Epithelial cell of esophagus (primary cell): Measurements from ENCODE around the gene GDF10.

Experiments
- DNase-seq: peaks from one replicate; pipeline ENCODE4 v3.0.0; 2010; ENCODE audit warnings: low read depth
- H3K4me3 ChIP-seq: 2 replicates; pipeline ENCODE4 v1.5.1; 2011; ENCODE audit warnings: mild to moderate bottlenecking, low read length, control low read depth
- CTCF ChIP-seq: IDR thresholded peaks from 2 replicates; pipeline ENCODE4 v1.5.1; 2011; ENCODE audit warnings: low read depth, mild to moderate bottlenecking, low read length, control low read depth, inconsistent platforms; ENCODE audit not compliant: insufficient read depth; ENCODE audit errors: missing control alignments

Gene GDF10

GRCh38 chr10:47330804-47331203, 30.8 kb downstream of the GDF10 start:
- no peak overlapping the region for H3K4me3 ChIP-seq
- DNase-seq = no peak
- no peak for TF ChIP-seq CTCF

DNA sequence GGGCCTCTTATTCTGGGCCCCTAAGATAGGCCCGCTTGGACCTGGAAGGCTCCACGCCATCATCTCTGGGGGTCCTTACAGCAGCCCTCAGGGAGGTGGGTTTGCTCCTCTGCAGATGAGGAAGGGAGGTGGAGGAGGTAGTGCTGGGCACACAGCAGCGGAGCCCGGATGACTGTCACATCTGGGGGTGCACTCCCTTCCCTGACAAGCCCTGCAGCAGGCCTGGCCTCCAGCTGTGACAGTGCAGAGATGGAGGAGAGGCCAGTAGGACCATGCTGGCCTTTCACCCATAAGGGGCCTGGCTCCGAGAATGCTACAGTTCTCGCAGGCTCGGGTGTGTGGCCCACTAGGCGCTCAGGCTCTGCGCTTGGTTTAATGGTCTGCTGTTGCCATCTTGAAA, 31.5 kb downstream of the GDF10 start:
- TF ChIP-seq CTCF = no peak
- no peak overlapping the region for H3K4me3 ChIP-seq
- DNase-seq = no peak

DNA sequence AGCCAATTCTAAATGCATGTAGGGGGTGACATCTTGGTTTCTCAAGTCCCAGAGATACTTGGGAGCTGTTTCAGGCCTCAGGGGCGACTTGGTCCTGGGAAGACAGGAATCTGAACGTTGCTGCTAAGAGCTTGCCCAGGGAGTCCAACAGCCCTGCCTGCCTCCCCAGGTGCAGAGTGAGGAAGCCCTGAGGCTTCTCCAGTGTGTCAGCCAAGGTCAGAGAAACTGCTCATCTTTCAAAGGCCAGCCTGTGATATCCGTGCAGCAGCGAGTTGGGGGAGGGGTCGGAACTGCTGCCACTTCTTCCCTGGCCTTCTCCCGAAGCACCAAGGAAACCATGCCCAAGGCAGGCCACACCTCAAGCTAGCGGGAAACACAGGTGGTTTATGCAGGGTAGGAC, 32.0 kb downstream of the GDF10 start:
- TF ChIP-seq CTCF = no peak
- no peak overlapping the region for H3K4me3 ChIP-seq
- no peak for DNase-seq

- DNase-seq = no peak
- TF ChIP-seq CTCF = no peak
- H3K4me3 ChIP-seq = no peak overlapping the region
Measured at GRCh38 chr10:47332371-47332770, 32.4 kb downstream of the GDF10 start.

- H3K4me3 ChIP-seq = no peak overlapping the region
- no peak for TF ChIP-seq CTCF
- no peak for DNase-seq
Measured at GRCh38 chr10:47332946-47333345, 32.9 kb downstream of the GDF10 start.

GRCh38 chr10:47333532-47333931, 33.5 kb downstream of the GDF10 start:
- no peak for TF ChIP-seq CTCF
- no peak for DNase-seq
- no peak overlapping the region for H3K4me3 ChIP-seq

GRCh38 chr10:47334466-47335295, 34.7 kb downstream of the GDF10 start:
- no peak for TF ChIP-seq CTCF
- H3K4me3 ChIP-seq = no peak overlapping the region
- no peak for DNase-seq
